SK-N-SH treated with all-trans-retinoic acid at 6 μM for 48 hours (cell line): ENCODE results near the gene RNF2.

ENCODE experiments used
- ARNTL ChIP-seq: fragments of 450-650 bp; formaldehyde crosslinking; IDR thresholded peaks from 2 replicates; pipeline ENCODE4 v1.5.0; 2020; ENCODE audit warnings: low read depth, mild to moderate bottlenecking, moderate library complexity, borderline replicate concordance
- CSDC2 ChIP-seq: fragments of 250-450 bp; sonication (Bioruptor Pico); IDR thresholded peaks from 2 replicates; pipeline ENCODE4 v1.5.0; 2020; ENCODE audit warnings: mild to moderate bottlenecking, moderate library complexity
- OSR1 ChIP-seq: fragments of 250-450 bp; sonication (Bioruptor Pico); IDR thresholded peaks from 2 replicates; pipeline ENCODE4 v1.8.0; 2022; ENCODE audit warnings: moderate library complexity, mild to moderate bottlenecking, inconsistent platforms
- PPARA ChIP-seq: fragments of 250-450 bp; sonication (Bioruptor Pico); IDR thresholded peaks from 2 replicates; pipeline ENCODE4 v1.5.0; 2020; ENCODE audit warnings: mild to moderate bottlenecking, borderline replicate concordance
- SNAI2 ChIP-seq: fragments of 250-450 bp; sonication (Bioruptor Pico); IDR thresholded peaks from 2 replicates; pipeline ENCODE4 v1.5.0; 2020; ENCODE audit warnings: mild to moderate bottlenecking, moderate library complexity
- ZFP3 ChIP-seq: fragments of 250-450 bp; sonication (Bioruptor Pico); IDR thresholded peaks from 2 replicates; pipeline ENCODE4 v1.5.0; 2020; ENCODE audit warnings: mild to moderate bottlenecking, moderate library complexity
- ZFP30 ChIP-seq: fragments of 450-650 bp; formaldehyde crosslinking; IDR thresholded peaks from 2 replicates; pipeline ENCODE4 v1.5.0; 2022; ENCODE audit warnings: mild to moderate bottlenecking, moderate library complexity
- ZNF70 ChIP-seq: fragments of 450-650 bp; formaldehyde crosslinking; IDR thresholded peaks from 2 replicates; pipeline ENCODE4 v1.5.0; 2020; ENCODE audit warnings: mild to moderate bottlenecking, moderate library complexity

- TF ChIP-seq ZFP3 (CRISPR knock-in tag) = no peak
- no peak for TF ChIP-seq CSDC2 (CRISPR knock-in tag)
- TF ChIP-seq SNAI2 = no peak
- TF ChIP-seq ZNF70 (CRISPR knock-in tag) = no peak
- TF ChIP-seq PPARA (CRISPR knock-in tag) = no peak
- no peak for TF ChIP-seq ZFP30
- no peak for TF ChIP-seq OSR1 (CRISPR knock-in tag)
- TF ChIP-seq ARNTL (CRISPR knock-in tag) = no peak
Measured at GRCh38 chr1:185027252-185027882, 18.0 kb upstream of the RNF2 start.
